SU-DHL-6 (cell line): ENCODE results near the gene KMT2A.

Experiments used
- EZH2phosphoT487 ChIP-seq: fragments of 200-600 bp; sonication (generic), shearing (Covaris generic); conservative IDR thresholded peaks from 2 replicates; pipeline ENCODE4 v1.6.1; 2018; ENCODE audit warnings: mild to moderate bottlenecking, antibody characterized with exemption, low read length, moderate library complexity, mixed read lengths
- TF ChIP-seq, protein P1 (sequence below): fragments of 200-600 bp; sonication (generic); IDR thresholded peaks from one replicate; pipeline ENCODE4 v1.5.1; 2017; ENCODE audit warnings: antibody characterized with exemption, mild to moderate bottlenecking, low read length, moderate library complexity; ENCODE audit not compliant: insufficient read depth, poor library complexity, severe bottlenecking

DNA sequence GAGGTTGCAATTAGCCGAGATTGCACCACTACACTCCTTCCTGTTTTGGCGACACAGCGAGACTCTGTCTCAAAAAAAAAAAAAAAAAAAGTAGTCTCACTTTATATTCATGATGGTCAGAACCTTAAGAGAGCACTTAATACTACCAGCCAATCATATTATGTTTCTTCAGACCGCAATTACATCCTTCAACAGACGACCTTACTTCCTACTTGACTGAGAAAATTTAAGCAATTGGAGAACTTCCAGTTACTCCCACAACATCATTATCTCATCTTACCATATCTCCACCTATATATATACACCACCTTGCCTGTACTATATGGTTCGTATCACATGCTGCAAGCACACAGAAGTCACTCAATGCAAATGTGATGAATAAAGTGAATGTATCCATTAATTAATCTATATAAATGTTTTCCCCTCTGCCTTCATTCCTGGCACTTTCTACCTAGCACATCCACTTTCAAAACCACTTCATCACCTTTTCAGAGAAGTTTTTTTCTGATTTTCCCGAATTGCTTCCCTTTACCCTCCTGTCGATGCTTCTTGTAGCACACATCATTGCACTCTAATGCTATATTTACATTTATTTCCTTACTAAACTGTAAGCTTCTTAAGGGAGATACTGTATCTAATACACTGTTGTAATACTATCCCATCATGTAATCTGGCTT lies 21.1 kb upstream of the KMT2A start:
- TF ChIP-seq, protein P1, sequence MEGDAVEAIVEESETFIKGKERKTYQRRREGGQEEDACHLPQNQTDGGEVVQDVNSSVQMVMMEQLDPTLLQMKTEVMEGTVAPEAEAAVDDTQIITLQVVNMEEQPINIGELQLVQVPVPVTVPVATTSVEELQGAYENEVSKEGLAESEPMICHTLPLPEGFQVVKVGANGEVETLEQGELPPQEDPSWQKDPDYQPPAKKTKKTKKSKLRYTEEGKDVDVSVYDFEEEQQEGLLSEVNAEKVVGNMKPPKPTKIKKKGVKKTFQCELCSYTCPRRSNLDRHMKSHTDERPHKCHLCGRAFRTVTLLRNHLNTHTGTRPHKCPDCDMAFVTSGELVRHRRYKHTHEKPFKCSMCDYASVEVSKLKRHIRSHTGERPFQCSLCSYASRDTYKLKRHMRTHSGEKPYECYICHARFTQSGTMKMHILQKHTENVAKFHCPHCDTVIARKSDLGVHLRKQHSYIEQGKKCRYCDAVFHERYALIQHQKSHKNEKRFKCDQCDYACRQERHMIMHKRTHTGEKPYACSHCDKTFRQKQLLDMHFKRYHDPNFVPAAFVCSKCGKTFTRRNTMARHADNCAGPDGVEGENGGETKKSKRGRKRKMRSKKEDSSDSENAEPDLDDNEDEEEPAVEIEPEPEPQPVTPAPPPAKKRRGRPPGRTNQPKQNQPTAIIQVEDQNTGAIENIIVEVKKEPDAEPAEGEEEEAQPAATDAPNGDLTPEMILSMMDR: no peak
- TF ChIP-seq EZH2phosphoT487: no peak
